HEK293T (cell line): Measurements from ENCODE around the gene LIPC.

Experiments used
- BHLHE40 ChIP-seq: fragments of 450-650 bp; IDR thresholded peaks from 2 replicates; pipeline ENCODE4 v1.6.1; 2016; ENCODE audit warnings: mild to moderate bottlenecking, moderate library complexity, borderline replicate concordance
- CTBP1 ChIP-seq: fragments of 450-650 bp; IDR thresholded peaks from 2 replicates; pipeline ENCODE4 v1.6.1; 2016; ENCODE audit warnings: borderline replicate concordance
- FOXA1 ChIP-seq: fragments of 450-650 bp; IDR thresholded peaks from 2 replicates; pipeline ENCODE4 v1.6.1; 2016; ENCODE audit warnings: mild to moderate bottlenecking
- FOXK2 ChIP-seq: fragments of 450-650 bp; IDR thresholded peaks from 2 replicates; pipeline ENCODE4 v1.6.1; 2016; ENCODE audit warnings: mild to moderate bottlenecking
- SP1 ChIP-seq: fragments of 450-650 bp; IDR thresholded peaks from 2 replicates; pipeline ENCODE4 v1.6.1; 2017
- SUZ12 ChIP-seq: fragments of 450-650 bp; IDR thresholded peaks from 2 replicates; pipeline ENCODE4 v1.6.1; 2016; ENCODE audit warnings: mild to moderate bottlenecking

GRCh38 chr15:58466566-58466965, 34.8 kb downstream of the LIPC start:
- TF ChIP-seq FOXA1 (no peak), SUZ12 (no peak), CTBP1 (no peak), BHLHE40 (no peak), SP1 (no peak), FOXK2 (no peak)
